HUDEP-2 (cell line): ENCODE measurements around the gene OSGIN1.
A peak's percentile ranks its signal among the peaks of the same experiment; 100 is the strongest.

ENCODE experiments used
- DNase-seq, 76 experiments: peaks; one replicate each; lab custom pipeline; 2025; ENCODE audit not compliant: unreplicated experiment in 76 of 76; lab: John Stamatoyannopoulos, UW

OSGIN1 gene

GRCh38 chr16:83925957-83926725 lies 26.9 kb upstream of the OSGIN1 start:
- DNase-seq, result no peak

GRCh38 chr16:83926726-83927397 lies 26.2 kb upstream of the OSGIN1 start:
- peak in 52 of 76 experiments; percentile 3 to 67 (median 32) for DNase-seq

GRCh38 chr16:83928341-83929055 lies 24.5 kb upstream of the OSGIN1 start:
- no peak for DNase-seq

- DNase-seq, result no peak
Measured at GRCh38 chr16:83929811-83930555, 23.1 kb upstream of the OSGIN1 start.

- DNase-seq, result no peak
Measured at GRCh38 chr16:83930730-83931500, 22.1 kb upstream of the OSGIN1 start.

- DNase-seq, result no peak
Measured at GRCh38 chr16:83931556-83931955, 21.5 kb upstream of the OSGIN1 start.

- DNase-seq, result no peak
Measured at GRCh38 chr16:83932304-83932703, 20.7 kb upstream of the OSGIN1 start.

GRCh38 chr16:83932955-83933673 lies 19.9 kb upstream of the OSGIN1 start:
- DNase-seq, result no peak

GRCh38 chr16:83933885-83934683 lies 19.0 kb upstream of the OSGIN1 start:
- no peak for DNase-seq

- no peak for DNase-seq
Measured at GRCh38 chr16:83934684-83934977, 18.4 kb upstream of the OSGIN1 start.

GRCh38 chr16:83935005-83935857 lies 17.8 kb upstream of the OSGIN1 start:
- no peak for DNase-seq

- DNase-seq, result no peak
Measured at GRCh38 chr16:83935858-83936255, 17.2 kb upstream of the OSGIN1 start.

- no peak for DNase-seq
Measured at GRCh38 chr16:83936581-83937165, 16.4 kb upstream of the OSGIN1 start.

- no peak for DNase-seq
Measured at GRCh38 chr16:83937267-83937666, 15.8 kb upstream of the OSGIN1 start.

GRCh38 chr16:83937922-83938885 lies 14.8 kb upstream of the OSGIN1 start:
- DNase-seq, result no peak

GRCh38 chr16:83939266-83939855 lies 13.7 kb upstream of the OSGIN1 start:
- DNase-seq, result peak in 2 of 76 experiments; percentile 2
